Measurements from ENCODE around the gene EPHA6. TPM values are rescaled to one million over a fixed set of nuclear protein-coding genes. Genes with fewer than 3 reads are reported as not detected.

EPHA6 gene
- total and polyA plus RNA-seq, 9 of the 15 experiments (the other 6 are each of a cell fraction or from before 2014, with no cell fraction given) = not detected

DNA sequence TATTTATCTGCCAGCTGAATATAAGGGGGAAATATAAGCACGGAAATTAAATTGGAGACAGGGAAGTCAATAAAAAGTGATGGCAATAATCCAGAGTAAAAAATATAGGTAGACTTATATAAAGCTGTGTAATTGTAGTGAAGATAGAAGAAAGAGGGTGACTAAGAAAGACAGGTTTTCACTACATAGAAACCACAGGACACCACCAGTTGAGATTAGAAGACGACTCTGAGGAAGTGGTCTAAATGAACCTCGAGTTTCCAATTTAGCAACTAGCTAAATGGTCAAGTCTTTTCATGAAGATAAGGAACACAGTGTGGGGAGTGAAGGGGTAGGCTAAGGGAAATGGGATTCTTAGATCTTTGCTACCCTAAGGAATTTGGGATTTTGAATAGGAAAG is 761.3 kb downstream of the EPHA6 start (continued):
- TF ChIP-seq, protein P1, sequence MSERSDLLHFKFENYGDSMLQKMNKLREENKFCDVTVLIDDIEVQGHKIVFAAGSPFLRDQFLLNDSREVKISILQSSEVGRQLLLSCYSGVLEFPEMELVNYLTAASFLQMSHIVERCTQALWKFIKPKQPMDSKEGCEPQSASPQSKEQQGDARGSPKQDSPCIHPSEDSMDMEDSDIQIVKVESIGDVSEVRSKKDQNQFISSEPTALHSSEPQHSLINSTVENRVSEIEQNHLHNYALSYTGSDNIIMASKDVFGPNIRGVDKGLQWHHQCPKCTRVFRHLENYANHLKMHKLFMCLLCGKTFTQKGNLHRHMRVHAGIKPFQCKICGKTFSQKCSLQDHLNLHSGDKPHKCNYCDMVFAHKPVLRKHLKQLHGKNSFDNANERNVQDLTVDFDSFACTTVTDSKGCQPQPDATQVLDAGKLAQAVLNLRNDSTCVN (CRISPR knock-in tag; IDR thresholded peaks at IDR 0.05) = no peak
- TF ChIP-seq, protein P2, sequence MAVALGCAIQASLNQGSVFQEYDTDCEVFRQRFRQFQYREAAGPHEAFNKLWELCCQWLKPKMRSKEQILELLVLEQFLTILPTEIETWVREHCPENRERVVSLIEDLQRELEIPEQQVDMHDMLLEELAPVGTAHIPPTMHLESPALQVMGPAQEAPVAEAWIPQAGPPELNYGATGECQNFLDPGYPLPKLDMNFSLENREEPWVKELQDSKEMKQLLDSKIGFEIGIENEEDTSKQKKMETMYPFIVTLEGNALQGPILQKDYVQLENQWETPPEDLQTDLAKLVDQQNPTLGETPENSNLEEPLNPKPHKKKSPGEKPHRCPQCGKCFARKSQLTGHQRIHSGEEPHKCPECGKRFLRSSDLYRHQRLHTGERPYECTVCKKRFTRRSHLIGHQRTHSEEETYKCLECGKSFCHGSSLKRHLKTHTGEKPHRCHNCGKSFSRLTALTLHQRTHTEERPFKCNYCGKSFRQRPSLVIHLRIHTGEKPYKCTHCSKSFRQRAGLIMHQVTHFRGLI (CRISPR knock-in tag; IDR thresholded peaks at IDR 0.05) = no peak
- TF ChIP-seq, protein P3, sequence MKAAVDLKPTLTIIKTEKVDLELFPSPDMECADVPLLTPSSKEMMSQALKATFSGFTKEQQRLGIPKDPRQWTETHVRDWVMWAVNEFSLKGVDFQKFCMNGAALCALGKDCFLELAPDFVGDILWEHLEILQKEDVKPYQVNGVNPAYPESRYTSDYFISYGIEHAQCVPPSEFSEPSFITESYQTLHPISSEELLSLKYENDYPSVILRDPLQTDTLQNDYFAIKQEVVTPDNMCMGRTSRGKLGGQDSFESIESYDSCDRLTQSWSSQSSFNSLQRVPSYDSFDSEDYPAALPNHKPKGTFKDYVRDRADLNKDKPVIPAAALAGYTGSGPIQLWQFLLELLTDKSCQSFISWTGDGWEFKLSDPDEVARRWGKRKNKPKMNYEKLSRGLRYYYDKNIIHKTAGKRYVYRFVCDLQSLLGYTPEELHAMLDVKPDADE (conservative IDR thresholded peaks at IDR 0.05; ENCODE audit: control insufficient read depth, low read depth, low read length) = no peak
- TF ChIP-seq FOXJ2 (tag; IDR thresholded peaks at IDR 0.05) (no peak), TBP (optimal IDR thresholded peaks at IDR 0.05; ENCODE audit: low read depth, low read length) (no peak), MBD2 (IDR thresholded peaks at IDR 0.05; ENCODE audit: borderline replicate concordance, low read depth) (no peak), TCF3 (CRISPR knock-in tag; IDR thresholded peaks at IDR 0.05) (no peak), HLTF (IDR thresholded peaks at IDR 0.05) (no peak), SETDB1 (IDR thresholded peaks at IDR 0.05; ENCODE audit: low read length) (no peak)
- TF ChIP-seq, protein P4, sequence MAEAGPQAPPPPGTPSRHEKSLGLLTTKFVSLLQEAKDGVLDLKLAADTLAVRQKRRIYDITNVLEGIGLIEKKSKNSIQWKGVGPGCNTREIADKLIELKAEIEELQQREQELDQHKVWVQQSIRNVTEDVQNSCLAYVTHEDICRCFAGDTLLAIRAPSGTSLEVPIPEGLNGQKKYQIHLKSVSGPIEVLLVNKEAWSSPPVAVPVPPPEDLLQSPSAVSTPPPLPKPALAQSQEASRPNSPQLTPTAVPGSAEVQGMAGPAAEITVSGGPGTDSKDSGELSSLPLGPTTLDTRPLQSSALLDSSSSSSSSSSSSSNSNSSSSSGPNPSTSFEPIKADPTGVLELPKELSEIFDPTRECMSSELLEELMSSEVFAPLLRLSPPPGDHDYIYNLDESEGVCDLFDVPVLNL (CRISPR knock-in tag; IDR thresholded peaks at IDR 0.05; ENCODE audit: low read depth) = no peak

Measured in K562 (cell line).